ENCODE results near the gene PIEZO2.

DNA sequence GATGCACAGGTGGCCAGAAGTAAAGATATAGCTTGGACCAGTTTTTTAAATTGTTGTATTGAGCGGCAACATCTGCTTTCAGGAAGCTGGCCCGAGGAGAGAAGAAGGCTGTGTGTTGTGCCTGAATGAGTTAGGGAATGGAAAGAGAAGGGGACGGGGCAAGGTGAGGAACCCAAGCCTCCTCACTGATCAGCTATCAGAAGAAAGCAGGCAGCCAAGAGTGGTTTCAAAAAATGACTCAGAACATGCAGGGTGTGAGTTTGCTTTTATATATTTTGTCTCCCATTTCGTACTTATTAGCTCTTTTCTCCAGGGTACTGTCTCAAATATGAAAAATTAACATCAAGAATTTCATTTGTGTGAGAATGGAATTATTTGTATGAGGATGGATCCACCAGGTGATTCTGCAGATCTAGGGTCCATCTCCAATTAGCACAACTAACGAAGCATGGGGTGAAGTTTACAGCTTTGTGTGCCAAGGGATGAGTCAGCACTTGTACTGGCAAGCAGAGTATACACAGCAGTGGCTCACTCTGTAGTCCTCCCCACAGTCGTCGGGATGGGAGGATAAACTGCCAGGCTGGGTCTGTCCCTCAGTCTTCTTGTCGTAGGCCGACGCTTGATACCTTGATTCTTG lies 175.7 kb downstream of the PIEZO2 start:
- TF ChIP-seq, protein P1, sequence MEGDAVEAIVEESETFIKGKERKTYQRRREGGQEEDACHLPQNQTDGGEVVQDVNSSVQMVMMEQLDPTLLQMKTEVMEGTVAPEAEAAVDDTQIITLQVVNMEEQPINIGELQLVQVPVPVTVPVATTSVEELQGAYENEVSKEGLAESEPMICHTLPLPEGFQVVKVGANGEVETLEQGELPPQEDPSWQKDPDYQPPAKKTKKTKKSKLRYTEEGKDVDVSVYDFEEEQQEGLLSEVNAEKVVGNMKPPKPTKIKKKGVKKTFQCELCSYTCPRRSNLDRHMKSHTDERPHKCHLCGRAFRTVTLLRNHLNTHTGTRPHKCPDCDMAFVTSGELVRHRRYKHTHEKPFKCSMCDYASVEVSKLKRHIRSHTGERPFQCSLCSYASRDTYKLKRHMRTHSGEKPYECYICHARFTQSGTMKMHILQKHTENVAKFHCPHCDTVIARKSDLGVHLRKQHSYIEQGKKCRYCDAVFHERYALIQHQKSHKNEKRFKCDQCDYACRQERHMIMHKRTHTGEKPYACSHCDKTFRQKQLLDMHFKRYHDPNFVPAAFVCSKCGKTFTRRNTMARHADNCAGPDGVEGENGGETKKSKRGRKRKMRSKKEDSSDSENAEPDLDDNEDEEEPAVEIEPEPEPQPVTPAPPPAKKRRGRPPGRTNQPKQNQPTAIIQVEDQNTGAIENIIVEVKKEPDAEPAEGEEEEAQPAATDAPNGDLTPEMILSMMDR (IDR thresholded peaks at IDR 0.05) = no peak
- TF ChIP-seq EZH2phosphoT487 (IDR thresholded peaks at IDR 0.05) (no peak), EZH2 (IDR thresholded peaks at IDR 0.05) (no peak)
